Measurements from ENCODE around the gene MBNL1. TPM values are rescaled to one million over a fixed set of nuclear protein-coding genes. Genes with fewer than 3 reads are reported as not detected.
A peak's percentile ranks its signal among the peaks of the same experiment; 100 is the strongest.
"Not testable (repeated sequence)": the region's sequence is repeated elsewhere in the genome, so short reads cannot be mapped to it uniquely, and the experiment has no call there.

The MBNL1 gene
- total RNA-seq, 1 experiment from 2014 or later, result 265 TPM

DNA sequence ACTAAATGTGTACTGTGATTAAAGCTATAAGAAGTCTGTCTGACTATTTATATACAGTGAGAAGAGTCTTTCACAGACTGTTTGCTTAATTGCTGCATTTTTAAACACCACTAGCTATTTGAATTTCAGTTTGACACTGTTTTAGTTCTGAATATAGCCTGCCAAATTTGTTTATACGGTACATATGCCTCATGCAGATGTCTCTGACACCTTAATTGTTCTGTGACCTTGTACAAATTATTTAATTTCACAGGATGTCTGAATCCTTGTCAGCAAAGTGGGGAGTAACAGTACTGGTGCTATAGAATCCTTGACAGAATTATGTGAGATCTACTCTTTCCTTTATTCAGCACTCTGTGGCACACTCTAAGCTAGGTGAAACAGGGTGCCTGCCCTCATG lies 125.5 kb downstream of the MBNL1 start:
- no peaks in the 10 kb centered on the region for H4K20me1 ChIP-seq (ENCODE audit: insufficient read depth, low read depth, low read length)
- peaks cover 15% of the 10 kb centered on the region for H3K36me3 ChIP-seq (ENCODE audit: insufficient read depth, low read length)
- H3K4me1 ChIP-seq (ENCODE audit: low read length), result peaks cover 56% of the 10 kb centered on the region
- no peak overlapping the region for H3K4me2 ChIP-seq (ENCODE audit: low read depth, low read length, poor library complexity, severe bottlenecking)
- no peaks in the 10 kb centered on the region for H3K9me2 ChIP-seq (replicated peaks; ENCODE audit: insufficient read depth, low read length)
- H3K79me2 ChIP-seq (ENCODE audit: low read length), result peaks cover 95% of the 10 kb centered on the region
- no peak overlapping the region for H3K4me3 ChIP-seq (ENCODE audit: low read length)
- no peaks in the 10 kb centered on the region for H3K9me3 ChIP-seq (ENCODE audit: low read length)
- H2AFZ ChIP-seq (ENCODE audit: low read length), result no peak overlapping the region
- peak overlapping the region; percentile 41; the same call in 1 of the 2 replicates for H3K27ac ChIP-seq (ENCODE audit: low read length)
- no peaks in the 10 kb centered on the region for H3K27me3 ChIP-seq (ENCODE audit: low read length)
- no peak for DNase-seq
- no peak overlapping the region for H3K9ac ChIP-seq (ENCODE audit: low read length)

DNA sequence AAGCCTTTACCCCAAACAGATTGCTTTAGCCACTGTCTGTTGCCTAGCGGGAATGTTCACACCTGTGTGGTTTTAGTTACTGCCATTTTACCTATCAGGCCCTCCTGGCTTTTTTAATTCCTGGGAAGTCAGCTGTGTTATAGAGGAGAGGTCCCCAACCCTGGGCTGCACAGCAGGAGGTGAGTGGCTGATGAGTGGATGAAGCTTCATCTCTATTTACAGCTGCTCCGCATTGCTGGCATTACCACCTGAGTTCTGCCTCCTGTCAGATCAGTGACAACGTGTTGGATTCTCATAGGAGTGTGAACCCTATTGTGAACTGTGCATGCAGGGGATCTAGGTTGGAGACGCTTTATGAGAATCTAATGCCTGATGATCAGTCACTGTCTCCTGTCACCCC lies 127.0 kb downstream of the MBNL1 start:
- DNase-seq, result no peak
- H3K27ac ChIP-seq (ENCODE audit: low read length), result no peak overlapping the region
- H3K4me1 ChIP-seq (ENCODE audit: low read length), result peaks cover 66% of the 10 kb centered on the region
- no peaks in the 10 kb centered on the region for H3K9me3 ChIP-seq (ENCODE audit: low read length)
- no peaks in the 10 kb centered on the region for H4K20me1 ChIP-seq (ENCODE audit: insufficient read depth, low read depth, low read length)
- H3K27me3 ChIP-seq (ENCODE audit: low read length), result no peaks in the 10 kb centered on the region
- peaks cover 20% of the 10 kb centered on the region for H3K36me3 ChIP-seq (ENCODE audit: insufficient read depth, low read length)
- H3K4me2 ChIP-seq (ENCODE audit: low read depth, low read length, poor library complexity, severe bottlenecking), result no peak overlapping the region
- H3K79me2 ChIP-seq (ENCODE audit: low read length), result peaks cover 99% of the 10 kb centered on the region
- no peak overlapping the region for H3K4me3 ChIP-seq (ENCODE audit: low read length)
- no peaks in the 10 kb centered on the region for H3K9me2 ChIP-seq (replicated peaks; ENCODE audit: insufficient read depth, low read length)
- H3K9ac ChIP-seq (ENCODE audit: low read length), result no peak overlapping the region
- H2AFZ ChIP-seq (ENCODE audit: low read length), result no peak overlapping the region

DNA sequence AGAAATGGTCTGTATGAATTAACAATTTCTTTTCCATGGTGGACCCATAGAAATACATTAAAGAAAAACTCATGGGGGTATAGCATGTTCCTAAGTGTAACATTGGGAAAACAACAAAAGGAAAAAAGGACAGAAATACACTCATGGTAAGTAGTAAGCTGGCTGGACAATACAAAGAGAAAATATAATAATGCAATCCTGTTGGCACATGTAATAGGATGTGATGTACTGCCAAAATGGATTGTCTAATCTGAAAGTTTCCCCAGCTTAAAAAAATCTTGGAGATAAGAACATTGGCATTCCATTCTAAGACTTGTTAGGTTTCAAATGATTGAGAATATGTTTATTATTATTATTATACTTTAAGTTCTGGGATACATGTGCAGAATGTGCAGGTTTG lies 128.1 kb downstream of the MBNL1 start:
- peaks cover 20% of the 10 kb centered on the region for H3K36me3 ChIP-seq (ENCODE audit: insufficient read depth, low read length)
- no peak overlapping the region for H3K4me3 ChIP-seq (ENCODE audit: low read length)
- no peak overlapping the region for H3K27ac ChIP-seq (ENCODE audit: low read length)
- H3K9me2 ChIP-seq (replicated peaks; ENCODE audit: insufficient read depth, low read length), result no peaks in the 10 kb centered on the region
- no peak overlapping the region for H3K4me2 ChIP-seq (ENCODE audit: low read depth, low read length, poor library complexity, severe bottlenecking)
- no peaks in the 10 kb centered on the region for H4K20me1 ChIP-seq (ENCODE audit: insufficient read depth, low read depth, low read length)
- no peak overlapping the region for H2AFZ ChIP-seq (ENCODE audit: low read length)
- DNase-seq, result no peak
- peaks cover 99% of the 10 kb centered on the region for H3K79me2 ChIP-seq (ENCODE audit: low read length)
- H3K27me3 ChIP-seq (ENCODE audit: low read length), result no peaks in the 10 kb centered on the region
- H3K4me1 ChIP-seq (ENCODE audit: low read length), result peaks cover 64% of the 10 kb centered on the region
- no peaks in the 10 kb centered on the region for H3K9me3 ChIP-seq (ENCODE audit: low read length)
- H3K9ac ChIP-seq (ENCODE audit: low read length), result no peak overlapping the region

- not testable (repeated sequence) for H4K20me1 ChIP-seq (ENCODE audit: insufficient read depth, low read depth, low read length); H3K9me3 ChIP-seq (ENCODE audit: low read length); H3K9ac ChIP-seq (ENCODE audit: low read length); H3K27ac ChIP-seq (ENCODE audit: low read length); H3K4me2 ChIP-seq (ENCODE audit: low read depth, low read length, poor library complexity, severe bottlenecking); H3K27me3 ChIP-seq (ENCODE audit: low read length); H3K9me2 ChIP-seq (replicated peaks; ENCODE audit: insufficient read depth, low read length); H2AFZ ChIP-seq (ENCODE audit: low read length); DNase-seq; H3K4me3 ChIP-seq (ENCODE audit: low read length)
- H3K79me2 ChIP-seq (ENCODE audit: low read length), result peaks cover 99% of the 10 kb centered on the region
- peaks cover 65% of the 10 kb centered on the region for H3K4me1 ChIP-seq (ENCODE audit: low read length)
- peaks cover 20% of the 10 kb centered on the region for H3K36me3 ChIP-seq (ENCODE audit: insufficient read depth, low read length)
These were observed 128.6 kb downstream of the MBNL1 start for GRCh38 chr3:152397348-152397747.

DNA sequence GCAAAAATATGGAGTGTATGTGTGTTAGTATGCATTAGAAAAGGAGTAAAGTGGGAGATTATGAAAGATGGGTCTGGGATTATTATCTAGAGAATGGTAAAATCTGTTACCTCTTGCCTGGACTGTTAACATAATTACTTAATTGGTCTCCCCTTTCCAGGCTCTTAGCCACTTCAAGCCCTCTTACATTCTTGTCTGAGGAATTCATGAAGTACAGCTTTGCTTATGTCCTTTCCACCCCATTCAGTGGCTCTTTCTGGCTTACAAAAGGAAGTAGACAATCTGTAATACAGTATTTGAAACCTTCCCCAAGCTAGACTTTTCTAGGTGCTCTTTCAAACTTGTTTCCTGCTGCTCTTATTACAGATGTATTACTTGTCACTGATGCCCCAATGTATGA lies 129.8 kb downstream of the MBNL1 start:
- no peak for DNase-seq
- no peaks in the 10 kb centered on the region for H3K27me3 ChIP-seq (ENCODE audit: low read length)
- peaks cover 65% of the 10 kb centered on the region for H3K4me1 ChIP-seq (ENCODE audit: low read length)
- no peak overlapping the region for H3K9ac ChIP-seq (ENCODE audit: low read length)
- no peak overlapping the region for H3K4me2 ChIP-seq (ENCODE audit: low read depth, low read length, poor library complexity, severe bottlenecking)
- H3K36me3 ChIP-seq (ENCODE audit: insufficient read depth, low read length), result peaks cover 15% of the 10 kb centered on the region
- H3K27ac ChIP-seq (ENCODE audit: low read length), result peak overlapping the region; percentile 42; the same call in 1 of the 2 replicates
- peaks cover 99% of the 10 kb centered on the region for H3K79me2 ChIP-seq (ENCODE audit: low read length)
- H3K9me3 ChIP-seq (ENCODE audit: low read length), result no peaks in the 10 kb centered on the region
- no peak overlapping the region for H3K4me3 ChIP-seq (ENCODE audit: low read length)
- no peaks in the 10 kb centered on the region for H4K20me1 ChIP-seq (ENCODE audit: insufficient read depth, low read depth, low read length)
- H2AFZ ChIP-seq (ENCODE audit: low read length), result no peak overlapping the region
- H3K9me2 ChIP-seq (replicated peaks; ENCODE audit: insufficient read depth, low read length), result no peaks in the 10 kb centered on the region

DNA sequence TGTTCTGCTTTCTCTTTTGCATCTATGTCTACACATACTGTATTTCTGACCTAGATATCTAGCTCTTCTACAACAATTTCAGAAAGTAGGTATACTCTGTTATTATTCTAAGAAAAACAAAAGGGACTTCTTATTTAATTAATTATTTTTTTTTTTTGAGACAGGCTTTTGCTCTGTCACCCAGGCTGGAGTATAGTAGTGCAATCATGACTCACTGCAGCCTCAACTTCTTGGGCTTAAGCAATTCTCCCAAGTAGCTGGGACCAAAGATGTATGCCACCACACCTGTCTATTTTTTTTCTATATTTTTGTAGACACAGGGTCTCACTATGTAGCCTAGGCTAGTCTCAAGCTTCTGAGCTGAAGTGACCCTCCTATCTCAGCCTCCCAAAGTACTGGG lies 130.6 kb downstream of the MBNL1 start:
- no peaks in the 10 kb centered on the region for H4K20me1 ChIP-seq (ENCODE audit: insufficient read depth, low read depth, low read length)

DNA sequence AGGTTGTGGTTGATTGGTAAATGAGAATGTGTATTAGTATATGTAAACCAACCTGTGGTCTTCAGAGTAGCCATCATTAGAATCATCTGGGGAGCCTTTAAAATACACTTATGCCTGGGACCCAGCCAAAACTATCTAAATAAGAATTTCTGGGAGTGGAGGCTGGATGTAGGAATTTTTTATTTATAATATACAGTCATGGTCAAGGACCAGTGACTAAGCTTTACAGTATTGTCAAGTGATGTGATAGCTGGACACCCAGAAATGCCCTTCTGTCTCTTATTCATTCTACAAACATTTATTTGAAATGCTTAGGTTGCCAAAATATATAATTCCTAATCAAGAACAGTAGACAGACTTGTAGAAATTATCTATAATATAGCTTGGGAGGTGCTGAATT lies 132.2 kb downstream of the MBNL1 start:
- no peak overlapping the region for H2AFZ ChIP-seq (ENCODE audit: low read length)
- peaks cover 15% of the 10 kb centered on the region for H3K36me3 ChIP-seq (ENCODE audit: insufficient read depth, low read length)
- H4K20me1 ChIP-seq (ENCODE audit: insufficient read depth, low read depth, low read length), result no peaks in the 10 kb centered on the region
- peak overlapping the region; percentile 24 for H3K27ac ChIP-seq (ENCODE audit: low read length)
- no peaks in the 10 kb centered on the region for H3K27me3 ChIP-seq (ENCODE audit: low read length)
- H3K4me1 ChIP-seq (ENCODE audit: low read length), result peaks cover 70% of the 10 kb centered on the region
- DNase-seq, result no peak
- H3K9ac ChIP-seq (ENCODE audit: low read length), result no peak overlapping the region
- H3K4me2 ChIP-seq (ENCODE audit: low read depth, low read length, poor library complexity, severe bottlenecking), result peak overlapping the region; percentile 0
- H3K9me2 ChIP-seq (replicated peaks; ENCODE audit: insufficient read depth, low read length), result no peaks in the 10 kb centered on the region
- H3K9me3 ChIP-seq (ENCODE audit: low read length), result no peaks in the 10 kb centered on the region
- no peak overlapping the region for H3K4me3 ChIP-seq (ENCODE audit: low read length)
- peaks cover 97% of the 10 kb centered on the region for H3K79me2 ChIP-seq (ENCODE audit: low read length)

More for the DNA sequence above, 130.6 kb downstream of the MBNL1 start:
- H3K4me2 ChIP-seq (ENCODE audit: low read depth, low read length, poor library complexity, severe bottlenecking), result no peak overlapping the region
- H3K4me3 ChIP-seq (ENCODE audit: low read length), result no peak overlapping the region
- peaks cover 58% of the 10 kb centered on the region for H3K4me1 ChIP-seq (ENCODE audit: low read length)
- H3K27ac ChIP-seq (ENCODE audit: low read length), result peak overlapping the region; percentile 42
- no peak for DNase-seq
- no peaks in the 10 kb centered on the region for H3K9me3 ChIP-seq (ENCODE audit: low read length)
- no peak overlapping the region for H2AFZ ChIP-seq (ENCODE audit: low read length)
- H3K9ac ChIP-seq (ENCODE audit: low read length), result no peak overlapping the region
- peaks cover 99% of the 10 kb centered on the region for H3K79me2 ChIP-seq (ENCODE audit: low read length)
- no peaks in the 10 kb centered on the region for H3K9me2 ChIP-seq (replicated peaks; ENCODE audit: insufficient read depth, low read length)
- peaks cover 15% of the 10 kb centered on the region for H3K36me3 ChIP-seq (ENCODE audit: insufficient read depth, low read length)
- H3K27me3 ChIP-seq (ENCODE audit: low read length), result no peaks in the 10 kb centered on the region

GRCh38 chr3:152402695-152403451 lies 134.1 kb downstream of the MBNL1 start:
- peaks cover 99% of the 10 kb centered on the region for H3K79me2 ChIP-seq (ENCODE audit: low read length)
- H2AFZ ChIP-seq (ENCODE audit: low read length), result no peak overlapping the region
- no peaks in the 10 kb centered on the region for H3K27me3 ChIP-seq (ENCODE audit: low read length)
- H4K20me1 ChIP-seq (ENCODE audit: insufficient read depth, low read depth, low read length), result no peaks in the 10 kb centered on the region
- peak overlapping the region; percentile 9; the same call in 1 of the 2 replicates for H3K27ac ChIP-seq (ENCODE audit: low read length)
- H3K9me3 ChIP-seq (ENCODE audit: low read length), result no peaks in the 10 kb centered on the region
- no peak overlapping the region for H3K4me2 ChIP-seq (ENCODE audit: low read depth, low read length, poor library complexity, severe bottlenecking)
- H3K9me2 ChIP-seq (replicated peaks; ENCODE audit: insufficient read depth, low read length), result no peaks in the 10 kb centered on the region
- H3K9ac ChIP-seq (ENCODE audit: low read length), result no peak overlapping the region
- peaks cover 71% of the 10 kb centered on the region for H3K4me1 ChIP-seq (ENCODE audit: low read length)
- no peak for DNase-seq
- H3K36me3 ChIP-seq (ENCODE audit: insufficient read depth, low read length), result 0 out of 2 replicates have a peak, but pooled peaks cover 9% of the 10 kb centered on the region
- no peak overlapping the region for H3K4me3 ChIP-seq (ENCODE audit: low read length)

Data from Karpas-422 (cell line).